WTC11 (cell line): Measurements from ENCODE around the gene MTARC1. TPM values are rescaled to one million over a fixed set of nuclear protein-coding genes. Genes with fewer than 3 reads are reported as not detected.

Experiments
- ATF1 ChIP-seq: sonication (generic); formaldehyde crosslinking; IDR thresholded peaks from 2 replicates; pipeline ENCODE4 v1.8.1; 2023; ENCODE audit warnings: mild to moderate bottlenecking, moderate library complexity, missing genetic modification reagents
- CBFB ChIP-seq: sonication (generic); formaldehyde crosslinking; IDR thresholded peaks from 2 replicates; pipeline ENCODE4 v1.8.1; 2022; ENCODE audit warnings: mild to moderate bottlenecking, low read depth, missing genetic modification reagents
- CREM ChIP-seq: sonication (generic); formaldehyde crosslinking; IDR thresholded peaks from 2 replicates; pipeline ENCODE4 v1.8.1; 2022; ENCODE audit warnings: mild to moderate bottlenecking, missing genetic modification reagents, moderate library complexity
- FOXP1 ChIP-seq: sonication (generic); formaldehyde crosslinking; IDR thresholded peaks from 2 replicates; pipeline ENCODE4 v1.8.0; 2022; ENCODE audit warnings: missing genetic modification reagents, mild to moderate bottlenecking, moderate library complexity, borderline replicate concordance
- GTF2I ChIP-seq: fragments of 250-450 bp; sonication (Bioruptor Pico); conservative IDR thresholded peaks from 2 replicates; pipeline ENCODE4 v1.4.0; 2021; ENCODE audit warnings: mild to moderate bottlenecking
- IRF2 ChIP-seq: sonication (generic); formaldehyde crosslinking; IDR thresholded peaks from 2 replicates; pipeline ENCODE4 v1.8.0; 2022; ENCODE audit warnings: low read depth, missing genetic modification reagents, borderline replicate concordance
- JUN ChIP-seq: sonication (generic); formaldehyde crosslinking; IDR thresholded peaks from 2 replicates; pipeline ENCODE4 v1.8.0; 2023; ENCODE audit warnings: mild to moderate bottlenecking, missing genetic modification reagents
- NFYB ChIP-seq: sonication (generic); formaldehyde crosslinking; conservative IDR thresholded peaks from 2 replicates; pipeline ENCODE4 v1.8.0; 2022; ENCODE audit warnings: low read depth, missing genetic modification reagents
- NR1H2 ChIP-seq: sonication (generic); formaldehyde crosslinking; IDR thresholded peaks from 2 replicates; pipeline ENCODE4 v1.9.0; 2021; ENCODE audit warnings: mild to moderate bottlenecking, moderate library complexity, missing genetic modification reagents
- NR2C2 ChIP-seq: sonication (generic); formaldehyde crosslinking; IDR thresholded peaks from 2 replicates; pipeline ENCODE4 v1.8.0; 2022; ENCODE audit warnings: mild to moderate bottlenecking, missing genetic modification reagents
- NR3C1 ChIP-seq: sonication (generic); formaldehyde crosslinking; conservative IDR thresholded peaks from 2 replicates; pipeline ENCODE4 v1.8.1; 2023; ENCODE audit warnings: low read depth, mild to moderate bottlenecking, missing genetic modification reagents
- PRRX2 ChIP-seq: fragments of 250-450 bp; sonication (Bioruptor Pico); IDR thresholded peaks from 2 replicates; pipeline ENCODE4 v1.8.0; 2021; ENCODE audit warnings: mild to moderate bottlenecking
- SMAD4 ChIP-seq: sonication (generic); formaldehyde crosslinking; IDR thresholded peaks from 2 replicates; pipeline ENCODE4 v1.8.0; 2022; ENCODE audit warnings: mild to moderate bottlenecking, missing genetic modification reagents
- SOX15 ChIP-seq: fragments of 250-450 bp; sonication (Bioruptor Pico); IDR thresholded peaks from 2 replicates; pipeline ENCODE4 v1.9.0; 2021; ENCODE audit warnings: mild to moderate bottlenecking
- SP1 ChIP-seq: sonication (generic); formaldehyde crosslinking; conservative IDR thresholded peaks from 2 replicates; pipeline ENCODE4 v1.8.1; 2022; ENCODE audit warnings: missing genetic modification reagents
- TCF7 ChIP-seq: sonication (generic); formaldehyde crosslinking; IDR thresholded peaks from 2 replicates; pipeline ENCODE4 v1.8.0; 2022; ENCODE audit warnings: mild to moderate bottlenecking, low read depth, missing genetic modification reagents, moderate library complexity
- ZNF121 ChIP-seq: sonication (generic); formaldehyde crosslinking; IDR thresholded peaks from 2 replicates; pipeline ENCODE4 v1.8.0; 2023; ENCODE audit warnings: missing genetic modification reagents
- total RNA-seq: library from RNA; stranded (reverse); gene quantifications from 3 replicates; pipeline ENCODE4 v1.2.3, GENCODE V29; 2021
- TF ChIP-seq, protein P1 (sequence below): fragments of 250-450 bp; sonication (Bioruptor Pico); conservative IDR thresholded peaks from 2 replicates; pipeline ENCODE4 v1.9.0; 2021; ENCODE audit warnings: mild to moderate bottlenecking
- TF ChIP-seq, protein P2 (sequence below): sonication (generic); formaldehyde crosslinking; IDR thresholded peaks from 2 replicates; pipeline ENCODE4 v1.8.0; 2022; ENCODE audit warnings: mild to moderate bottlenecking, missing genetic modification reagents
- TF ChIP-seq, protein P3 (sequence below): sonication (generic); formaldehyde crosslinking; IDR thresholded peaks from 2 replicates; pipeline ENCODE4 v1.8.0; 2023; ENCODE audit warnings: missing genetic modification reagents, mild to moderate bottlenecking, borderline replicate concordance
- TF ChIP-seq, protein P4 (sequence below): fragments of 250-450 bp; sonication (Bioruptor Pico); IDR thresholded peaks from 2 replicates; pipeline ENCODE4 v1.8.0; 2021; ENCODE audit warnings: mild to moderate bottlenecking
- TF ChIP-seq, protein P5 (sequence below): sonication (generic); formaldehyde crosslinking; conservative IDR thresholded peaks from 2 replicates; pipeline ENCODE4 v1.8.1; 2023; ENCODE audit warnings: mild to moderate bottlenecking, low read depth, missing genetic modification reagents, moderate library complexity
- TF ChIP-seq, protein P6 (sequence below): sonication (generic); formaldehyde crosslinking; IDR thresholded peaks from 2 replicates; pipeline ENCODE4 v1.8.1; 2023; ENCODE audit warnings: mild to moderate bottlenecking, missing genetic modification reagents, moderate library complexity
- TF ChIP-seq, protein P7 (sequence below): sonication (generic); formaldehyde crosslinking; IDR thresholded peaks from 2 replicates; pipeline ENCODE4 v1.8.1; 2022; ENCODE audit warnings: missing genetic modification reagents, borderline replicate concordance
- TF ChIP-seq, protein P8 (sequence below): sonication (generic); formaldehyde crosslinking; IDR thresholded peaks from 2 replicates; pipeline ENCODE4 v1.8.1; 2022; ENCODE audit warnings: low read depth, mild to moderate bottlenecking, moderate library complexity, missing genetic modification reagents, borderline replicate concordance

MTARC1 gene
- total RNA-seq, 1 experiment from 2014 or later, result 25.8 TPM

DNA sequence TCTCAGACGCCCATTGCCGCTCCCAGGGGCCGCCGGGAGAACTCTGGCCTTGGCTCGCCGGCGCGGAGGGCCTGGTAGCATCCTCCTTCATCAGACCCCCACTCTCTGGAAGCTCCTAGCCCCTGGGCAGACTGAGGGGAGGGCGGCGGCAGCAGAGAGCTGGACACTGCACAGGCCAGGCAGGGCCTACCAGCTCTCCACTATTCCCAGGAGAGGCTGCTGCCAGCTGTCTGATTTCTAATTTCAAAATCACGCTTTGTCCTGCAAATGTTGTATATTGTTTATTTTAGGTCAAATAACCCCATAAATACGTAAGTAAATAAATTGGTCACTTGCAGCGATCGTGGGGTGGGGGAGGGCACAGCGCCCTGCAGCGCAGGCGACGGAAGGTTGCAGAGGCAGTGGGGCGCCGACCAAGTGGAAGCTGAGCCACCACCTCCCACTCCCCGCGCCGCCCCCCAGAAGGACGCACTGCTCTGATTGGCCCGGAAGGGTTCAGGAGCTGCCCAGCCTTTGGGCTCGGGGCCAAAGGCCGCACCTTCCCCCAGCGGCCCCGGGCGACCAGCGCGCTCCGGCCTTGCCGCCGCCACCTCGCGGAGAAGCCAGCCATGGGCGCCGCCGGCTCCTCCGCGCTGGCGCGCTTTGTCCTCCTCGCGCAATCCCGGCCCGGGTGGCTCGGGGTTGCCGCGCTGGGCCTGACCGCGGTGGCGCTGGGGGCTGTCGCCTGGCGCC lies at the start of gene MTARC1 (continued):
- TF ChIP-seq NR2C2 (no peak), SOX15 (CRISPR knock-in tag) (no peak), ATF1 (no peak), SMAD4 (CRISPR knock-in tag) (no peak), JUN (CRISPR knock-in tag) (peak; percentile 54; the same call in 1 of the 2 replicates), SP1 (CRISPR knock-in tag) (peak; percentile 55), CBFB (no peak), PRRX2 (CRISPR knock-in tag) (no peak), FOXP1 (CRISPR knock-in tag) (no peak), TCF7 (no peak), IRF2 (no peak), NFYB (CRISPR knock-in tag) (no peak; the same call in 1 of the 2 replicates), CREM (CRISPR knock-in tag) (peak; percentile 37; the same call in 1 of the 2 replicates), ZNF121 (no peak), GTF2I (no peak), NR3C1 (CRISPR knock-in tag) (no peak), NR1H2 (no peak)
- TF ChIP-seq, protein P1, sequence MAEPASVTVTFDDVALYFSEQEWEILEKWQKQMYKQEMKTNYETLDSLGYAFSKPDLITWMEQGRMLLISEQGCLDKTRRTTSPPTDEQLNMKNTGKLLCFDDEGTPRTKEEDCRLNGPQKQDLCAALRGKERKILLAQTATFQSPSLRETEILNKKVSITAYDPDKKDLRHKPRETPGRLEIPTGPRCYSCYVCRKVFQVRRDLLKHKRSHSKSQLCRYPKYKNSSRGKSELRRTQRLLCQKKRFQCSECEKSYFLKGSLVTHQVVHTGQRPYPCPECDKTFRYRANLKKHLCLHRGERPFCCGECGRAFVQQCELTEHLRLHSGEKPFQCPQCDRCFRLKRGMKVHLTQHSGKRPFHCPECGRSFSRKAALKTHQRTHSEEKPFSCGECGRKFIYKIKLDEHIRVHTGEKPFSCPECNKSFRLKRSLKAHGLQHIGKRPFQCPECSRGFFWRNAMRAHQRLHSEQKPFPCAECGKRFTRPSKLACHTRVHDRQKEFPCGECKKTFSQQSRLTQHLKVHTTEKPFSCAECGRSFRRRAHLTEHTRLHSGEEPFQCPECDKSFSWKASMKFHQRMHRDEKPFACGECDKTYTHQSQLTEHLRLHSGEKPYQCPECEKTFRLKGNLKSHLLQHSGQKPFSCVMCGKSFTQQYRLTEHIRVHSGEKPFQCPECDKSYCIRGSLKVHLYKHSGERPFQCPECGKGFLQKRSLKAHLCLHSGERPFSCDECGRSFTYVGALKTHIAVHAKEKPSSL (CRISPR knock-in tag), result no peak
- TF ChIP-seq, protein P2, sequence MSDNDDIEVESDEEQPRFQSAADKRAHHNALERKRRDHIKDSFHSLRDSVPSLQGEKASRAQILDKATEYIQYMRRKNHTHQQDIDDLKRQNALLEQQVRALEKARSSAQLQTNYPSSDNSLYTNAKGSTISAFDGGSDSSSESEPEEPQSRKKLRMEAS (CRISPR knock-in tag), result peak; percentile 32; the same call in 1 of the 2 replicates
- TF ChIP-seq, protein P3, sequence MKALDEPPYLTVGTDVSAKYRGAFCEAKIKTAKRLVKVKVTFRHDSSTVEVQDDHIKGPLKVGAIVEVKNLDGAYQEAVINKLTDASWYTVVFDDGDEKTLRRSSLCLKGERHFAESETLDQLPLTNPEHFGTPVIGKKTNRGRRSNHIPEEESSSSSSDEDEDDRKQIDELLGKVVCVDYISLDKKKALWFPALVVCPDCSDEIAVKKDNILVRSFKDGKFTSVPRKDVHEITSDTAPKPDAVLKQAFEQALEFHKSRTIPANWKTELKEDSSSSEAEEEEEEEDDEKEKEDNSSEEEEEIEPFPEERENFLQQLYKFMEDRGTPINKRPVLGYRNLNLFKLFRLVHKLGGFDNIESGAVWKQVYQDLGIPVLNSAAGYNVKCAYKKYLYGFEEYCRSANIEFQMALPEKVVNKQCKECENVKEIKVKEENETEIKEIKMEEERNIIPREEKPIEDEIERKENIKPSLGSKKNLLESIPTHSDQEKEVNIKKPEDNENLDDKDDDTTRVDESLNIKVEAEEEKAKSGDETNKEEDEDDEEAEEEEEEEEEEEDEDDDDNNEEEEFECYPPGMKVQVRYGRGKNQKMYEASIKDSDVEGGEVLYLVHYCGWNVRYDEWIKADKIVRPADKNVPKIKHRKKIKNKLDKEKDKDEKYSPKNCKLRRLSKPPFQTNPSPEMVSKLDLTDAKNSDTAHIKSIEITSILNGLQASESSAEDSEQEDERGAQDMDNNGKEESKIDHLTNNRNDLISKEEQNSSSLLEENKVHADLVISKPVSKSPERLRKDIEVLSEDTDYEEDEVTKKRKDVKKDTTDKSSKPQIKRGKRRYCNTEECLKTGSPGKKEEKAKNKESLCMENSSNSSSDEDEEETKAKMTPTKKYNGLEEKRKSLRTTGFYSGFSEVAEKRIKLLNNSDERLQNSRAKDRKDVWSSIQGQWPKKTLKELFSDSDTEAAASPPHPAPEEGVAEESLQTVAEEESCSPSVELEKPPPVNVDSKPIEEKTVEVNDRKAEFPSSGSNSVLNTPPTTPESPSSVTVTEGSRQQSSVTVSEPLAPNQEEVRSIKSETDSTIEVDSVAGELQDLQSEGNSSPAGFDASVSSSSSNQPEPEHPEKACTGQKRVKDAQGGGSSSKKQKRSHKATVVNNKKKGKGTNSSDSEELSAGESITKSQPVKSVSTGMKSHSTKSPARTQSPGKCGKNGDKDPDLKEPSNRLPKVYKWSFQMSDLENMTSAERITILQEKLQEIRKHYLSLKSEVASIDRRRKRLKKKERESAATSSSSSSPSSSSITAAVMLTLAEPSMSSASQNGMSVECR (CRISPR knock-in tag), result no peak; the same call in 1 of the 2 replicates
- TF ChIP-seq, protein P4, sequence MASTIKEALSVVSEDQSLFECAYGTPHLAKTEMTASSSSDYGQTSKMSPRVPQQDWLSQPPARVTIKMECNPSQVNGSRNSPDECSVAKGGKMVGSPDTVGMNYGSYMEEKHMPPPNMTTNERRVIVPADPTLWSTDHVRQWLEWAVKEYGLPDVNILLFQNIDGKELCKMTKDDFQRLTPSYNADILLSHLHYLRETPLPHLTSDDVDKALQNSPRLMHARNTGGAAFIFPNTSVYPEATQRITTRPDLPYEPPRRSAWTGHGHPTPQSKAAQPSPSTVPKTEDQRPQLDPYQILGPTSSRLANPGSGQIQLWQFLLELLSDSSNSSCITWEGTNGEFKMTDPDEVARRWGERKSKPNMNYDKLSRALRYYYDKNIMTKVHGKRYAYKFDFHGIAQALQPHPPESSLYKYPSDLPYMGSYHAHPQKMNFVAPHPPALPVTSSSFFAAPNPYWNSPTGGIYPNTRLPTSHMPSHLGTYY, result 0 out of 2 replicates have a peak, but pooled peaks have one; percentile 12
- TF ChIP-seq, protein P5, sequence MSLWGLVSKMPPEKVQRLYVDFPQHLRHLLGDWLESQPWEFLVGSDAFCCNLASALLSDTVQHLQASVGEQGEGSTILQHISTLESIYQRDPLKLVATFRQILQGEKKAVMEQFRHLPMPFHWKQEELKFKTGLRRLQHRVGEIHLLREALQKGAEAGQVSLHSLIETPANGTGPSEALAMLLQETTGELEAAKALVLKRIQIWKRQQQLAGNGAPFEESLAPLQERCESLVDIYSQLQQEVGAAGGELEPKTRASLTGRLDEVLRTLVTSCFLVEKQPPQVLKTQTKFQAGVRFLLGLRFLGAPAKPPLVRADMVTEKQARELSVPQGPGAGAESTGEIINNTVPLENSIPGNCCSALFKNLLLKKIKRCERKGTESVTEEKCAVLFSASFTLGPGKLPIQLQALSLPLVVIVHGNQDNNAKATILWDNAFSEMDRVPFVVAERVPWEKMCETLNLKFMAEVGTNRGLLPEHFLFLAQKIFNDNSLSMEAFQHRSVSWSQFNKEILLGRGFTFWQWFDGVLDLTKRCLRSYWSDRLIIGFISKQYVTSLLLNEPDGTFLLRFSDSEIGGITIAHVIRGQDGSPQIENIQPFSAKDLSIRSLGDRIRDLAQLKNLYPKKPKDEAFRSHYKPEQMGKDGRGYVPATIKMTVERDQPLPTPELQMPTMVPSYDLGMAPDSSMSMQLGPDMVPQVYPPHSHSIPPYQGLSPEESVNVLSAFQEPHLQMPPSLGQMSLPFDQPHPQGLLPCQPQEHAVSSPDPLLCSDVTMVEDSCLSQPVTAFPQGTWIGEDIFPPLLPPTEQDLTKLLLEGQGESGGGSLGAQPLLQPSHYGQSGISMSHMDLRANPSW (CRISPR knock-in tag), result no peak
- TF ChIP-seq, protein P6, sequence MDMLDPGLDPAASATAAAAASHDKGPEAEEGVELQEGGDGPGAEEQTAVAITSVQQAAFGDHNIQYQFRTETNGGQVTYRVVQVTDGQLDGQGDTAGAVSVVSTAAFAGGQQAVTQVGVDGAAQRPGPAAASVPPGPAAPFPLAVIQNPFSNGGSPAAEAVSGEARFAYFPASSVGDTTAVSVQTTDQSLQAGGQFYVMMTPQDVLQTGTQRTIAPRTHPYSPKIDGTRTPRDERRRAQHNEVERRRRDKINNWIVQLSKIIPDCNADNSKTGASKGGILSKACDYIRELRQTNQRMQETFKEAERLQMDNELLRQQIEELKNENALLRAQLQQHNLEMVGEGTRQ (CRISPR knock-in tag), result no peak
- TF ChIP-seq, protein P7, sequence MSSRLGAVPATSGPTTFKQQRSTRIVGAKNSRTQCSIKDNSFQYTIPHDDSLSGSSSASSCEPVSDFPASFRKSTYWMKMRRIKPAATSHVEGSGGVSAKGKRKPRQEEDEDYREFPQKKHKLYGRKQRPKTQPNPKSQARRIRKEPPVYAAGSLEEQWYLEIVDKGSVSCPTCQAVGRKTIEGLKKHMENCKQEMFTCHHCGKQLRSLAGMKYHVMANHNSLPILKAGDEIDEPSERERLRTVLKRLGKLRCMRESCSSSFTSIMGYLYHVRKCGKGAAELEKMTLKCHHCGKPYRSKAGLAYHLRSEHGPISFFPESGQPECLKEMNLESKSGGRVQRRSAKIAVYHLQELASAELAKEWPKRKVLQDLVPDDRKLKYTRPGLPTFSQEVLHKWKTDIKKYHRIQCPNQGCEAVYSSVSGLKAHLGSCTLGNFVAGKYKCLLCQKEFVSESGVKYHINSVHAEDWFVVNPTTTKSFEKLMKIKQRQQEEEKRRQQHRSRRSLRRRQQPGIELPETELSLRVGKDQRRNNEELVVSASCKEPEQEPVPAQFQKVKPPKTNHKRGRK (CRISPR knock-in tag), result no peak
- TF ChIP-seq, protein P8, sequence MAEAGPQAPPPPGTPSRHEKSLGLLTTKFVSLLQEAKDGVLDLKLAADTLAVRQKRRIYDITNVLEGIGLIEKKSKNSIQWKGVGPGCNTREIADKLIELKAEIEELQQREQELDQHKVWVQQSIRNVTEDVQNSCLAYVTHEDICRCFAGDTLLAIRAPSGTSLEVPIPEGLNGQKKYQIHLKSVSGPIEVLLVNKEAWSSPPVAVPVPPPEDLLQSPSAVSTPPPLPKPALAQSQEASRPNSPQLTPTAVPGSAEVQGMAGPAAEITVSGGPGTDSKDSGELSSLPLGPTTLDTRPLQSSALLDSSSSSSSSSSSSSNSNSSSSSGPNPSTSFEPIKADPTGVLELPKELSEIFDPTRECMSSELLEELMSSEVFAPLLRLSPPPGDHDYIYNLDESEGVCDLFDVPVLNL (CRISPR knock-in tag), result no peak
